ENCODE data around the gene TMEM94. TPM values are rescaled to one million over a fixed set of nuclear protein-coding genes. Genes with fewer than 3 reads are reported as not detected.

The TMEM94 gene
- total RNA-seq, 4 donors from 2014 or later: 19.3 to 56.5 (median 28.3) TPM

DNA sequence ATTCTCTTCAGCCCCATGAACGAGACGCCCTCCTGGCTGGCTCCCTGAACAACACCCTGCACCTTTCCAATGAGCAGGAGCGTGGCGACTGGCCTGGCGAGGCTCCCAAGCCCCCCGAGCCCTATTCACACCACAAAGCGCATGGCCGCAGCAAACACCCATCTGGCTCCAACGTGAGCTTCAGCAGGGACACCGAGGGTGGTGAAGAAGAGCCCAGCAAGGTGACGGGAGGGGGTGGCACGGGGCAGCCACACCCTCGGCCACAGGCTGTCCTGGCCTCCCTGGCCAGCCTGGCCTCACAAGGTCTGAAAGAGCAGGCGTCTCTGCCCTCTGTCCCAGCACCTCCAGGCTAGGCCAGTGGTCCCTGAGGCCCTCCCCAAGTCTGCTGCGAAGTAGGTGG lies 35.2 kb downstream of the TMEM94 start:
- Histone ChIP-seq H3K27ac (no peak overlapping the region), H3K4me1 (peaks cover 3 to 31% (median 4%) of the 10 kb centered on the region in 3 donors), H3K4me3 (no peak overlapping the region), H3K27me3 (no peaks in the 10 kb centered on the region), H3K9me3 (no peaks in the 10 kb centered on the region), H3K36me3 (peaks cover 15 to 89% (median 40%) of the 10 kb centered on the region in 3 donors)
- TF ChIP-seq POLR2A (IDR thresholded peaks at IDR 0.05): no peak
- TF ChIP-seq, protein P1, sequence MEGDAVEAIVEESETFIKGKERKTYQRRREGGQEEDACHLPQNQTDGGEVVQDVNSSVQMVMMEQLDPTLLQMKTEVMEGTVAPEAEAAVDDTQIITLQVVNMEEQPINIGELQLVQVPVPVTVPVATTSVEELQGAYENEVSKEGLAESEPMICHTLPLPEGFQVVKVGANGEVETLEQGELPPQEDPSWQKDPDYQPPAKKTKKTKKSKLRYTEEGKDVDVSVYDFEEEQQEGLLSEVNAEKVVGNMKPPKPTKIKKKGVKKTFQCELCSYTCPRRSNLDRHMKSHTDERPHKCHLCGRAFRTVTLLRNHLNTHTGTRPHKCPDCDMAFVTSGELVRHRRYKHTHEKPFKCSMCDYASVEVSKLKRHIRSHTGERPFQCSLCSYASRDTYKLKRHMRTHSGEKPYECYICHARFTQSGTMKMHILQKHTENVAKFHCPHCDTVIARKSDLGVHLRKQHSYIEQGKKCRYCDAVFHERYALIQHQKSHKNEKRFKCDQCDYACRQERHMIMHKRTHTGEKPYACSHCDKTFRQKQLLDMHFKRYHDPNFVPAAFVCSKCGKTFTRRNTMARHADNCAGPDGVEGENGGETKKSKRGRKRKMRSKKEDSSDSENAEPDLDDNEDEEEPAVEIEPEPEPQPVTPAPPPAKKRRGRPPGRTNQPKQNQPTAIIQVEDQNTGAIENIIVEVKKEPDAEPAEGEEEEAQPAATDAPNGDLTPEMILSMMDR (IDR thresholded peaks at IDR 0.05): no peak
- no peak for DNase-seq
- intact Hi-C loops (cut with DNase I): loop anchor here (10.0 kb wide), 1 partner anchor 57 kb away; no protein-coding TSS in a partner anchor
- WGBS, 2 donors: 100% methylated on average over 1 to 5 of the region's 15 CpGs

DNA sequence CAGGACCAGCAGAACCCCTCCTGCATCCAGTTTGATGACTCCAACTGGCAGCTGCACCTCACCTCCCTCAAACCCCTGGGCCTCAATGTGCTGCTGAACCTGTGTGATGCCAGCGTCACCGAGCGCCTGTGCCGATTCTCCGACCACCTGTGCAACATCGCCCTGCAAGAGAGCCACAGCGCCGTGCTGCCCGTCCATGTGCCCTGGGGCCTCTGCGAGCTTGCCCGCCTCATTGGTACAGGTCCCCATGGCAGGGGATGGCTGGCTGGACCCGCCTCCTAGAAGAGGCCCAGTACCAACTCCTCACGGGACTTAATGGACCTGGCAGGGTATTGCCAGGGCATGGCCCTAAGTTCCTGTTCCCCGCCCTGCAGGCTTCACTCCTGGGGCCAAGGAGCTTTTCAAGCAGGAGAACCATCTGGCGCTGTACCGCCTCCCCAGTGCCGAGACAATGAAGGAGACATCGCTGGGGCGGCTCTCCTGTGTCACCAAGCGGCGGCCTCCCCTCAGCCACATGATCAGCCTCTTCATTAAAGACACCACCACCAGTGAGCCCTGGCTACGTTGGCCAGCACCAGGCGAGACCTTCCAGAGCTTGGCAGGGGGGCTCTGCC lies 36.2 kb downstream of the TMEM94 start:
- H3K27ac ChIP-seq: no peak overlapping the region
- WGBS, 2 donors: 100% methylated on average over 3 of the region's 23 CpGs; no CpG with 5 or more reads in 1 of the 2 donors
- peaks cover 0 to 22% (median 4%) of the 10 kb centered on the region in 3 donors for H3K4me1 ChIP-seq
- H3K27me3 ChIP-seq: no peaks in the 10 kb centered on the region
- no peak overlapping the region for H3K4me3 ChIP-seq
- H3K36me3 ChIP-seq: peaks cover 20 to 95% (median 40%) of the 10 kb centered on the region in 3 donors
- DNase-seq: no peak
- TF ChIP-seq POLR2A (IDR thresholded peaks at IDR 0.05): no peak
- TF ChIP-seq, protein P1 (IDR thresholded peaks at IDR 0.05): no peak
- H3K9me3 ChIP-seq: no peaks in the 10 kb centered on the region
- intact Hi-C loops (cut with DNase I): loop anchor here (10.0 kb wide), 1 partner anchor 58 kb away; no protein-coding TSS in a partner anchor

DNA sequence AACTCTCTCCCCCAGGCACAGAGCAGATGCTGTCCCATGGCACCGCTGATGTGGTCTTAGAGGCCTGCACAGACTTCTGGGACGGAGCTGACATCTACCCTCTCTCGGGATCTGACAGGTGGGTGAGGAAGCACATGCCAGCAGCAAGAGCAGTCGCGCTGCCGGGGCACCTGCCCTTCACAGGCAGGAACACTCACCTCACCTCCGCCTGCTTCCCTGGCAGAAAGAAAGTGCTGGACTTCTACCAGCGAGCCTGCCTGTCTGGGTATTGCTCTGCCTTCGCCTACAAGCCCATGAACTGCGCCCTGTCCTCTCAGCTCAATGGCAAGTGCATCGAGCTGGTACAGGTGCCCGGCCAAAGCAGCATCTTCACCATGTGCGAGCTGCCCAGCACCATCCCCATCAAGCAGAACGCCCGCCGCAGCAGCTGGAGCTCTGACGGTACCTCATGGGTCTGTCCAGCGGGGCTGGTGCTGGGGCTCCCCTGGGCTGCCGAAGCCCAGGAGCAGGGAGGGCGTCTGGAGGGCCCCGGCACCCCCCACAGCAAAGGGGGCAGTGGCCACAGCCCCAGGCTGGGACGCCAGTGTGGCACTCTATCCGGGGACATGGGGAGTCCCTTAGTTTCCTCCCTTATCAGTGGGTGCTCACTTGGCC lies 37.2 kb downstream of the TMEM94 start:
- no peak overlapping the region for H3K27ac ChIP-seq
- TF ChIP-seq POLR2A (IDR thresholded peaks at IDR 0.05): no peak
- TF ChIP-seq, protein P1 (IDR thresholded peaks at IDR 0.05): no peak
- WGBS, 2 donors: 75 to 93% methylated on average over 4 to 6 of the region's 23 CpGs
- no peak overlapping the region for H3K4me3 ChIP-seq
- peaks cover 20 to 99% (median 40%) of the 10 kb centered on the region in 3 donors for H3K36me3 ChIP-seq
- H3K9me3 ChIP-seq: no peaks in the 10 kb centered on the region
- peaks cover 0 to 17% (median 0%) of the 10 kb centered on the region in 3 donors for H3K4me1 ChIP-seq
- intact Hi-C loops (cut with DNase I): loop anchor here (10.0 kb wide), 1 partner anchor 59 kb away; no protein-coding TSS in a partner anchor
- H3K27me3 ChIP-seq: no peaks in the 10 kb centered on the region
- DNase-seq: no peak

DNA sequence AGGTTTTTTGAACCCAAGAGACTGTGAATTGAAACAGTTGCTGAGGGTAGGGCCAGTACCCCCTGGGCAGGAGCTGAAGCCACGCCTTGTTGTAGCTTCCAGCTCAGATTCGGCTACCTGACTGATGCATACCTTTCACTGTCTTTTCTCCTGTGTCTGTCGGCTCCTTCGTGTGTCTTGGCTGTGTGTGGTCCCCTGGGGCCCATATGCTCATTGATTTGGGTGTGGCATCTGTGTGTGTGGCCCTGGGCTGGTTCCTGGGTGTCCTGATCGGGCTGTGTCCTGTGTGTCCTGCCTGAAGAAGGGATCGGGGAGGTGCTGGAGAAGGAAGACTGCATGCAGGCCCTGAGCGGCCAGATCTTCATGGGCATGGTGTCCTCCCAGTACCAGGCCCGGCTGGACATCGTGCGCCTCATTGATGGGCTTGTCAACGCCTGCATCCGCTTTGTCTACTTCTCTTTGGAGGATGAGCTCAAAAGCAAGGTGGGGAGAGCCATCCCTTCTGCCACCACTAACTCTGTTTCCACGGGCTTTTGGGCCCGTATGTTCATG lies 38.0 kb downstream of the TMEM94 start:
- 73 to 81% methylated on average over 3 to 10 of the region's 14 CpGs for WGBS, 2 donors
- H3K36me3 ChIP-seq: peaks cover 20 to 99% (median 40%) of the 10 kb centered on the region in 3 donors

More for the DNA sequence above, 38.0 kb downstream of the TMEM94 start:
- DNase-seq: no peak
- intact Hi-C loops (cut with DNase I): loop anchor here (10.0 kb wide), 1 partner anchor 60 kb away; no protein-coding TSS in a partner anchor
- TF ChIP-seq, protein P1 (IDR thresholded peaks at IDR 0.05): no peak
- TF ChIP-seq POLR2A (IDR thresholded peaks at IDR 0.05): no peak
- H3K27me3 ChIP-seq: no peaks in the 10 kb centered on the region
- no peaks in the 10 kb centered on the region for H3K9me3 ChIP-seq
- no peak overlapping the region for H3K27ac ChIP-seq
- H3K4me1 ChIP-seq: peaks cover 0 to 23% (median 0%) of the 10 kb centered on the region in 3 donors
- no peak overlapping the region for H3K4me3 ChIP-seq
